ENCODE results near the gene C2CD4B.

- no peak for TF ChIP-seq REST (IDR thresholded peaks at IDR 0.05; ENCODE audit: low read depth, low read length)
- TF ChIP-seq CREB1 (IDR thresholded peaks at IDR 0.05; ENCODE audit: low read depth): no peak
- TF ChIP-seq FOXK2 (IDR thresholded peaks at IDR 0.05): no peak
- TF ChIP-seq CREM (IDR thresholded peaks at IDR 0.05; ENCODE audit: low read depth): no peak
- TF ChIP-seq ZNF24 (IDR thresholded peaks at IDR 0.05): no peak
- TF ChIP-seq CEBPB (IDR thresholded peaks at IDR 0.05; ENCODE audit: borderline replicate concordance in 1 of 2, low read depth in 2 of 2, low read length in 2 of 2): no peak
- no peak for TF ChIP-seq POLR2AphosphoS5 (IDR thresholded peaks at IDR 0.05; ENCODE audit: low read length)
Observed at GRCh38 chr15:62128916-62129315, 36.2 kb downstream of the C2CD4B start.
